Spleen (tissue), 7 donors: ENCODE measurements around the gene IRS1.

Experiments used
- POLR2A ChIP-seq, 3 donors: fragments of 450-650 bp; IDR thresholded peaks; one replicate each; pipeline ENCODE4 v1.5.1; 2017; ENCODE audit warnings: antibody characterized with exemption in 3 of 3, mild to moderate bottlenecking in 1 of 3
- TF ChIP-seq, protein P1 (sequence below), 11 experiments: fragments of 200-600 bp in 7 of 11; fragments of 450-650 bp in 4 of 11; sonication (generic) in 4 of 11; IDR thresholded peaks in 8 of 11; conservative IDR thresholded peaks in 3 of 11; 1 replicate in 7 of 11; 2 replicates in 4 of 11; pipeline versions ENCODE4 v1.4.0 to v1.8.0; 2016 to 2021; ENCODE audit warnings: antibody characterized with exemption in 11 of 11, inconsistent platforms in 4 of 11, mild to moderate bottlenecking in 1 of 11
- donor health status: DM: no; HTN: no; CAD: no; lungs with moderate emphysema.
- donor health status: DM: no; HTN: no; CAD: no.
- donor health status: DM: no; HTN: no; CAD: no.

DNA sequence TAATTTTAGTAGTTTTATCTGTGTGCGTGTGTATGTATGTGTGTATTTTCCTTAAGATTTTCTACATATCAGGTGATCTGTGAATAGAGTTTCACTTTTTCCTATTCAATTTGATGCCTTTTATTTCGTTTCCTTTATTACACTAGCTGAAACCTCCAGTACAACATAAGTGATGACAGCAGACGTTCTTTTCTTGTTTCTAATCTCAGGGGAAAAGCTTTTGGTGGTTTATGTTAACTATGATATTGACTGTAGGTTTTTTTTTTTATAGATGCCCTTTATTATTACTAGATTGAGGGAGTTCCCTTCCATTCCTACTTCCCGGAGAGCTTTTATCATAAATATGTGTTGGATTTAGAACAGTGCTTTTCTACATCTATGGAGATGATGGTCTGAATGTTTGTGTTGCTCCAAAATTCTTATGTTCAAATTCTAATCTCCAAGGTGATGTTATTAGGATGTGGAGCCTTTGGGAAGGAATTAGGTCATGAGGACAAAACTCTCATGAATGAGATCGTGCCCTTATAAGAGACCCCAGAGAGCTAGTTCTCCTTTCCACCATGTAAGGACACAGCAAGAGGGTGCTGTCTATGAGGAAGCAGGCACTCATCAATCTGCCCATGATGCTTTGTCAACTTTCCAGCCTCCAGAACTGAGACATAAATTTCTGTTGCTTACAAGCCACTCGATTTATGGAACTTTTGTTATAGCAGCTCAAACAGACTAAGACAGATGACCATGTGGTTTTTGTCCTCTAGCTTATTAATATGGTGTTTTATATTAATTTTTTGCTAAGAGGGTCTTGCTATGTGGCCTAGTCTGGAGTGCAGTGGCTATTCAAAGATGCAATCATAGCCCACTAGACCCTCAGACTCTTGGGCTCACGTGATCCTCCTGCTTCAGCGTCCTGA lies 30.4 kb upstream of the IRS1 start:
- TF ChIP-seq, protein P1, sequence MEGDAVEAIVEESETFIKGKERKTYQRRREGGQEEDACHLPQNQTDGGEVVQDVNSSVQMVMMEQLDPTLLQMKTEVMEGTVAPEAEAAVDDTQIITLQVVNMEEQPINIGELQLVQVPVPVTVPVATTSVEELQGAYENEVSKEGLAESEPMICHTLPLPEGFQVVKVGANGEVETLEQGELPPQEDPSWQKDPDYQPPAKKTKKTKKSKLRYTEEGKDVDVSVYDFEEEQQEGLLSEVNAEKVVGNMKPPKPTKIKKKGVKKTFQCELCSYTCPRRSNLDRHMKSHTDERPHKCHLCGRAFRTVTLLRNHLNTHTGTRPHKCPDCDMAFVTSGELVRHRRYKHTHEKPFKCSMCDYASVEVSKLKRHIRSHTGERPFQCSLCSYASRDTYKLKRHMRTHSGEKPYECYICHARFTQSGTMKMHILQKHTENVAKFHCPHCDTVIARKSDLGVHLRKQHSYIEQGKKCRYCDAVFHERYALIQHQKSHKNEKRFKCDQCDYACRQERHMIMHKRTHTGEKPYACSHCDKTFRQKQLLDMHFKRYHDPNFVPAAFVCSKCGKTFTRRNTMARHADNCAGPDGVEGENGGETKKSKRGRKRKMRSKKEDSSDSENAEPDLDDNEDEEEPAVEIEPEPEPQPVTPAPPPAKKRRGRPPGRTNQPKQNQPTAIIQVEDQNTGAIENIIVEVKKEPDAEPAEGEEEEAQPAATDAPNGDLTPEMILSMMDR (IDR thresholded peaks at IDR 0.05 in 8 of 11, conservative IDR thresholded peaks at IDR 0.05 in 3 of 11): no peak
- TF ChIP-seq POLR2A (IDR thresholded peaks at IDR 0.05): no peak
